IPS-18a (cell line): ENCODE results near the gene GFER.
"Not testable (repeated sequence)": the region's sequence is repeated elsewhere in the genome, so short reads cannot be mapped to it uniquely, and the experiment has no call there.

Experiments
- H3K27ac ChIP-seq: one replicate; pipeline ENCODE4 v1.5.1; 2013; ENCODE audit warnings: low read length
- H3K27me3 ChIP-seq: one replicate; pipeline ENCODE4 v1.6.1; 2013; ENCODE audit warnings: mild to moderate bottlenecking, low read length; ENCODE audit not compliant: control insufficient read depth, insufficient read depth
- H3K36me3 ChIP-seq: one replicate; pipeline ENCODE4 v1.6.1; 2013; ENCODE audit warnings: low read depth, low read length; ENCODE audit not compliant: control insufficient read depth
- H3K4me1 ChIP-seq: one replicate; pipeline ENCODE4 v1.6.1; 2013; ENCODE audit warnings: low read depth, low read length; ENCODE audit not compliant: control insufficient read depth
- H3K4me3 ChIP-seq: one replicate; pipeline ENCODE4 v1.5.1; 2013; ENCODE audit warnings: low read length
- H3K9ac ChIP-seq: one replicate; pipeline ENCODE4 v1.6.1; 2013; ENCODE audit warnings: mild to moderate bottlenecking, low read length, moderate library complexity
- H3K9me3 ChIP-seq: one replicate; pipeline ENCODE4 v1.6.1; 2013; ENCODE audit warnings: low read depth, low read length; ENCODE audit not compliant: control insufficient read depth

Gene GFER

DNA sequence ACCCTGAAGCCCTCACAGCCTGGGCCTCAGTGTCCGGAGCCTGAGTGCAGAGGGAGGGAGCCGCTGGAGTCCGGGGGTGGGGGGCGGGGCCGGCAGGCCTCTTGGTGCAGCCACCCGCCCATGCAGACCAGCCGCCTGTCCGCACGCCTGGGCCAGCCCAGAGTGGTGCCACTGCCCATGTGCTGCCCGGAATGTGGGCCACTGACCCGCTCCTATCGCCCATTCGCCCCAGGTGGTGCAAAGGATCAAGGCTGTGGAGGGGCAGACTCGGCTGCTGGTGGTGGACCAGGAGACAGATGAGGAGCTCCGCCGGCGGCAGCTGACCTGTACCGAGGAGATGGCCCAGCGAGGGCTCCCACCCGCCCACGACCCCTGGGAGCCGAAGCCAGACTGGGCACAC is 45.4 kb downstream of the GFER start:
- H3K27ac ChIP-seq, result no peak overlapping the region
- no peaks in the 10 kb centered on the region for H3K4me1 ChIP-seq
- H3K36me3 ChIP-seq, result no peaks in the 10 kb centered on the region
- no peak overlapping the region for H3K4me3 ChIP-seq
- H3K9me3 ChIP-seq, result no peaks in the 10 kb centered on the region
- peaks cover 31% of the 10 kb centered on the region for H3K27me3 ChIP-seq
- H3K9ac ChIP-seq, result no peak overlapping the region

DNA sequence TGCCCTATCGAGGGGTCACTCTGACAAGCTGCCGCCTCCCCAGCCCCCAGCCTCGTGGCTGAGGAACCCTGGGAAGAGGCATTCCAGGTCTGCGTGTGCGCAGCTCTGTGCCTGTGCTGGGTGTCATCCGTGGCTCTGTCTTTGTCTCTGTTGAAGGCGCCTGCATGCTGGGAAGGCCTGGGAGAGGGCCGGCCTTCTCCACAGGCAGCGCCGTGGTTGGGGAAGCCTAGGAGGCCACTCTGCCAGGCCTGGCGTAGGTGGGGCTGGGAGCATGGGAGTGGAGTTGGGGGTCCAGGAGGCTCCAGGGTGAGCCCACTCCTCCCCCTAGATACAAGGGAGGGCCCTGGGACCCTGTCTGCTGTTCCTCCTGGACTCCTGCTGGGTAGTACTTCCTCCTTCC is 46.0 kb downstream of the GFER start:
- Histone ChIP-seq H3K4me3 (no peak overlapping the region), H3K27me3 (peaks cover 30% of the 10 kb centered on the region), H3K27ac (no peak overlapping the region), H3K9ac (no peak overlapping the region), H3K9me3 (no peaks in the 10 kb centered on the region), H3K4me1 (no peaks in the 10 kb centered on the region), H3K36me3 (no peaks in the 10 kb centered on the region)

DNA sequence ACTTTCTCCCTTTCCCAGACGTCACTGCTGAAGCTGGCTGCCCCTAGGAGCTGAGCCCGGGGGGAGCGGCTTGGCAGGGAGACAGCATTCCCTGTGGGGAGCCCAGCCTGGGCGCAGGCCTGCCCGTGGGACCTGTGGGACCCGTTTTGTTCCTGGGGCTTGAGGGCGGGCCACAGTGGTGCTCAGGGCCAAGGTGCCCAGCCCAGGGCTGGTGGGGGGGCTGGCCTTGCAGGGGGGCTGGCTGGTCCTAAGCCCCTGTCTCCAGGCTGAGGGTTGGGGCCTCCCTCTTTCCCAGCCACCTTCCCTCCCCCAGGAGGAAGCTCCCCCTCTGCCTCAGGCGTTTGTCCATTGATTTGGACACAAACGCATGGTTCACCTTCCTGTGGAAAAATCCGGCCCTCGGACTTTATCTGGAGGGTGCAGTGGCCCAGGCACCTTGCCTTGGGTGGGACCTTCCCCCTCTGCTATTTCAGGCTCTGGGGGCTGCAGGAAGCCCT is 47.1 kb downstream of the GFER start:
- H3K9me3 ChIP-seq, result no peaks in the 10 kb centered on the region
- H3K36me3 ChIP-seq, result no peaks in the 10 kb centered on the region
- no peak overlapping the region for H3K9ac ChIP-seq
- no peaks in the 10 kb centered on the region for H3K4me1 ChIP-seq
- no peak overlapping the region for H3K27ac ChIP-seq
- peaks cover 22% of the 10 kb centered on the region for H3K27me3 ChIP-seq
- H3K4me3 ChIP-seq, result no peak overlapping the region

DNA sequence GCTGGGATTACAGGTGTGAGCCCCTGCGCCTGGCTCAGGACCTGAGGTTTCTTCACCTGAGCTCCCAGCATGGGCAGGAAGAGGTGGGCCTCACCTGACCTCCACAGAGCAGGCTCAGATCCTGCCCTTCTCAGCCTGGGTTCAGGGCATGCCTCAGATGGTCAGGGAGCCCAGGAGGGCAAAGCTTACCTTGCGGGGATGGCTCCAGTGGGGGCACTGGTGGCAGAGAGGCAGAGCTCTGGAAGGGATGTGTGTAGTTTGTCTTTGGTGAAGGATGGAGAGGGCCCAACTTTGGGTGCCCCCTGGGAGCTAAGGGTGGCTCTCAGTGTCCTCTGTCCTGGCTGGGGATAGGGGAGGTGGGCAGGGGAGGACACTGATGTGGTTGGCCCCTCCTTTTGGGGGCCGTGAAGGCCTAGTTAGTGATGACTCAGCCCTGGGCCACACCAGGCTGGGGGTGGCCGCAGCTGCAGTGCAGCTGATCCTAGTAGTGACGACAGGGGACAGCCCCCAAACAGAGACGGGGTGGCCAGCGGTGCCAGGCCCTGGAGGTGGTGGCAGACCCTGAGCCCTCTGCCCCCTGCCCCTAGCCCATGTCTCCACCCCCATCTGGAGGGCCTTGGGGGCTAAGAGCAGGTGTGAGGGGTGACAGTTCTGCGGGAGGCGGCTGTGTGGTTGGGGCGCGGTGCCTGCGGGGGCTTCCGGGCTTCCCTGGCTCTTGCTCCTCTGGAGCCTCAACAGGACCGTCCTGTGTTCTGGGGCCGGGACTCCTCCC is 48.5 kb downstream of the GFER start:
- Histone ChIP-seq H3K27me3 (peaks cover 12% of the 10 kb centered on the region), H3K4me3 (no peak overlapping the region), H3K4me1 (no peaks in the 10 kb centered on the region), H3K9me3 (no peaks in the 10 kb centered on the region), H3K27ac (no peak overlapping the region), H3K36me3 (no peaks in the 10 kb centered on the region), H3K9ac (no peak overlapping the region)

DNA sequence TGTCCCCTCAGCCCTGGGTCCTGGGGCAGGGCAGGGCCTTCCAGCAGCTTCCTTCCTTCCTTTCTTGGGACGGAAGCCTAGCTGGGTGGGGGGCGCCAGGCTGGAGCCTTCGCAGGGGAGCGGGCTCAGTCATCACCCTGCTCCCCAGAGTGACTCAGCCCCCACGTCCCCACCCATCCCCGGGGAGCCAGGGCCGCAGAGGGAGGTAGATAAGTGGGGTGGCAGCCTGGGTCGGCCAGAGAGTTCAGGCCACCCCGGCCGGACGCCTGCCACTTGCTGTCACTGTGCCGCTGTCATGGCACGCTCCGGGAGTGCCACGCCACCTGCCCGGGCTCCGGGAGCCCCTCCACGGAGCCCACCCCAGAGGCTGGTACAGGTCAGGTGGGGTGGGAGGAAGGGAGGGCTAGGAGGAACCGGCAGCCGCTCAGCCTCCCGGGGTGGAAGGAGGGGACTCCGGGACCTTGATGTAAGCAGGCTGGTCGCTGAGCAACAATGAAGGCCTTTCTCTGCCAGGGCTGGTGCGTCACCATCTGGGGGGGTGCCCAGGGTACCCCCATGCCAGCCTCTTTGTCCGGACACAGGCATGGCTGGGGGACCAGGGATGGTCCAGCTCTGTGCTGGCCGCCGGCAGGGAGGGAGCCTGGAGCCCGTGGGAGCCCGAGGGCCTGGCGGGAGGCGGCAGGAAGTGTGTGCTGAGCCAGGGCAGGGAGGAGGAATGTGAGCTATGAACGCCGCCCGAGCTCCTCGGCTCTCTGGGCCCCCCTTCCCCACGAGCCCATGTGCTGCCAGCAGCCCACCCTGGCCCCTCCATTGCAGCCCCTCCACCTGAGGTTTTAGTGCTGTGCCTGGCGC is 49.3 kb downstream of the GFER start:
- Histone ChIP-seq H3K4me1 (no peaks in the 10 kb centered on the region), H3K9me3 (no peaks in the 10 kb centered on the region), H3K9ac (no peak overlapping the region), H3K27ac (no peak overlapping the region), H3K4me3 (no peak overlapping the region), H3K27me3 (peaks cover 4% of the 10 kb centered on the region), H3K36me3 (no peaks in the 10 kb centered on the region)

DNA sequence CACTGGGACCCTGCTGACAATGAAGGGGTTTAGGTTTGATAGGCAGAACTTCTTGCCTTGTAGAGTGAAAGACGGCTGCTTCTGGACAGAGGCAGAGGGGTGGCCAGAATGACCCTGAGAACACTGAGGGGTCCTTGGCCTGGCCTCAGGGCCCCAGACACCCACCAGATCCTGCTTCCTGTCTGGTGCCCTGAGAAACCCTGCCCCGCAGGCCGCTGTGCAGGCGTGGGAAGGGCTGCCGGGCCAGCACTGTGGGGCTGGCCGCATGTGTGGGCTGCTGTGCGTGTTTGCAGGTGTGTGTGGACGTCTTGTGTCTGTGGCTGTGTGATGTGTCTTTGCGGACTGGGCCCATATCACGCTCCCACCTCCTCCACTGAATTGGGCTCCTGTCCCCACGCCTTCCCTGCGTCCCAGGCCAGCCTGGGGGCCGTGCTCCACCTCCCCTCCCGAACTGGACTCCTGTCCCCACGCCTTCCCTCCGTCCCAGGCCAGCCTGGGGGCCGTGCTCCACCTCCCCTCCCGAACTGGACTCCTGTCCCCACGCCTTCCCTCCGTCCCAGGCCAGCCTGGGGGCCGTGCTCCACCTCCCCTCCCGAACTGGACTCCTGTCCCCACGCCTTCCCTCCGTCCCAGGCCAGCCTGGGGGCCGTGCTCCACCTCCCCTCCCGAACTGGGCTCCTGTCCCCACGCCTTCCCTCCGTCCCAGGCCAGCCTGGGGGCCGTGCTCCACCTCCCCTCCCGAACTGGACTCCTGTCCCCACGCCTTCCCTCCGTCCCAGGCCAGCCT is 50.1 kb downstream of the GFER start:
- not testable (repeated sequence) for H3K4me1 ChIP-seq, H3K36me3 ChIP-seq, H3K9ac ChIP-seq, H3K4me3 ChIP-seq, H3K27ac ChIP-seq, H3K9me3 ChIP-seq, H3K27me3 ChIP-seq

DNA sequence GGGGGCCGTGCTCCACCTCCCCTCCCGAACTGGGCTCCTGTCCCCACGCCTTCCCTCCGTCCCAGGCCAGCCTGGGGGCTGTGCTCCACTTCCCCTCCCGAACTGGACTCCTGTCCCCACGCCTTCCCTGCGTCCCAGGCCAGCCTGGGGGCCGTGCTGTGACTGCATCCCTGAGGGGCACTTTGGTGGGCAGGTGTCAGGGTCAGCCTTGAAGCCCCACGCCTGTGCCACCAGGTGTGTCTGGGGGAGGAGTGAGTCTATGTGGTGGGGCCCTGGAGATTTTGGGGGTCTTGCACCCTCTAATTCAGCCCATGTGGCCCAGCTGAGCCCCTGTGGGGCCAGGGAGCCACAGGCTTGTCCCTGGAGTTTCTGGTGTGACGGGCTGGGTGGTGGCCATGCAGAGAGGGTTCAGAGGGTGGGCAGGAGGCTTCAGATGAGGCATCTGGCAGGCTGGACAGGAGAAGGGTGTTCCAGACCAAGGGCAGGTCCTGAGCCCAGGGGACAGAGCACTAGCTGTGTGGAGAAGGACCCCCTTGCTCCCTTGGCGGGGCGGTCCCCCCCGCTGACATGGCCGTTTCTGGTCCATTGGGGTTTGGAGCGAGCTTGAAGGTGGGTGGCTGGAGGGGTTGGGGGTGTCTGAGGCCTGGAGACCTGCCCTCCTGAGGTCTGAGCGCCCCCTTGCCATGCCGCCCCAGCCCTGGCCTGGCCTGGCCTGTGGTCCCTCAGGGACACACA is 50.9 kb downstream of the GFER start:
- H3K27me3 ChIP-seq, result no peaks in the 10 kb centered on the region
- no peak overlapping the region for H3K4me3 ChIP-seq
- no peak overlapping the region for H3K9ac ChIP-seq
- H3K27ac ChIP-seq, result no peak overlapping the region
- no peaks in the 10 kb centered on the region for H3K9me3 ChIP-seq
- H3K36me3 ChIP-seq, result no peaks in the 10 kb centered on the region
- H3K4me1 ChIP-seq, result no peaks in the 10 kb centered on the region

DNA sequence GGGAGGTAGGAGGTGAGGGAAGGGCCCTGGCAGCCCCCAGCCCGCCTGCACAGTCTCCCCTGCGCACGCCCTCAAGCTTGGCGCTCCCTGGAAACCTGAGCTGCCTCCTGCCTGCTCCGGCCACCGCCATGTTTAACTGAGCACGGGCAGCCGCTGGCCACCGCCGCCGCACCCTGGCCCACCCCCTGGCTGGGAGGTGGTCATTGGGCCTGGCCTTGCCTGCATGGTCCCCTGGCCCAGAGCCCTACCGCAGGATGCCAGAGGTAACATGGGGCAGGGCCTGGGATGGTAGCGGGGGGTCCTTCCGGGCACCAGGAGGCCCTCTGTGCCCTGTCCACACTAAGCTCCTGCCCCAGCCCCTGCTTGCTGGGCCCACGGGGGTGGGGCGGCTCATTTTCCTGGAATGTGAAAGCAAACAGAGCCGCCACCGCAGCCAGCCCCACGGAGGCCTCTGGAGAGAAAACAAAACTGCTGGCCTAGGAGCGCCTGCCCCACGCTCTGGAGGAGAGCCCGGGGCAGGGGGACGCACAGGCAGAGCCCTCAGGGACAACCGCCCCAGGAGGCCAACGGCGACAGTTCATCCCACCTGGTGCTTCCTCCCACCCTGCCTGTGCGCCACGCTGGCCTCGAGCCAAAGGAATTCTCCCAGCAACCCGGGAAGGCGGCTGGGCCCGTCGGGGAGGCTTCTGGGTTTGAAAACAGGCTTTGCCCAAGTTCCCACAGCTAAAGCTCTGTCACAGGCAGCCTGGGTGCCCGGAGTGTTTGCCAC is 51.6 kb downstream of the GFER start:
- no peak overlapping the region for H3K9ac ChIP-seq
- H3K36me3 ChIP-seq, result no peaks in the 10 kb centered on the region
- H3K4me3 ChIP-seq, result no peak overlapping the region
- H3K27me3 ChIP-seq, result no peaks in the 10 kb centered on the region
- H3K27ac ChIP-seq, result no peak overlapping the region
- H3K9me3 ChIP-seq, result no peaks in the 10 kb centered on the region
- H3K4me1 ChIP-seq, result no peaks in the 10 kb centered on the region

DNA sequence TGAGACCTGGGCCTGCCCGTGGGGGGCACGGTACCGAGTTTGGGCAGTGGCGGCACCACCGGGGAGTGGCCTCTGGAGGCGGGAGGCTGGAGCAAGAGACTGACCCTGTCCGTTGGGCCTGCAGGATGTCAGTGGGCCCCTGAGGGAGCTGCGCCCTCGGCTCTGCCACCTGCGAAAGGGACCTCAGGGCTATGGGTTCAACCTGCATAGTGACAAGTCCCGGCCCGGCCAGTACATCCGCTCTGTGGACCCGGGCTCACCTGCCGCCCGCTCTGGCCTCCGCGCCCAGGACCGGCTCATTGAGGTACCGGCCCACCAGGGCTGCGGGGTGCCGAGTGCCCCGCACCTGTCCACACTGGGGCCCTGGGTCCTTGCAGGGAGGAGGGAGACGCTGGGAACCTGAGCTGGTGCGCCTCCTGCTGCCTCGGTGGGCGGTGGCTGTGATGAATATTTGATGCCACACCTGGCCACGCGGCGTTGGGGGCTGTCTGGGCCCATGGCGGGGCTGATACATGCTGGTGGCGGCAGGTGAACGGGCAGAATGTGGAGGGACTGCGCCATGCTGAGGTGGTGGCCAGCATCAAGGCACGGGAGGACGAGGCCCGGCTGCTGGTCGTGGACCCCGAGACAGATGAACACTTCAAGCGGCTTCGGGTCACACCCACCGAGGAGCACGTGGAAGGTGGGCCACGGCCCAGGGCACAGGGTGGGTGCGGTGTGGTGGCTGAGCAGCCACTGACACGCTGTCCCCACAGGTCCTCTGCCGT is 52.4 kb downstream of the GFER start:
- Histone ChIP-seq H3K9ac (no peak overlapping the region), H3K27me3 (no peaks in the 10 kb centered on the region), H3K9me3 (no peaks in the 10 kb centered on the region), H3K4me3 (no peak overlapping the region), H3K4me1 (no peaks in the 10 kb centered on the region), H3K27ac (no peak overlapping the region), H3K36me3 (no peaks in the 10 kb centered on the region)

DNA sequence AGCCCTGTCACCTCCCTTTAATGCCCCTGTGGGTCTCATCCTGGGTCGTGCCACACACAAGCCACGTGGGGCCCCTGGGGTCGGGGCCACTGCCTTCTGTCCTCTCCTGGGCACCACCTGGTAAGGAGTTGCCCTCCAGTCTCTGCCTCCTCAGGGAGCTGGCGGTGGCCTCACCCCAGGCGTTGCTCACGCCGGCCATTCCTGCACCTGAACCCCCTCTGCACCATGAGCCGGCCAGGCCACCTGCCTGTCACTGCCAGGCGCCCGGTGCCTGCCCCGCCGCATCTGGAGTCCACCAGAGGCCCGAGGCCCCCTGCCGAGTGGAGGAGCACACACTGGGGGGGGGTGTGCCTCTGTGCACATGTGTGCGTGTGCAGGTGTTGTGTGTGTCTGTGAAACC is 53.1 kb downstream of the GFER start:
- Histone ChIP-seq H3K27me3 (no peaks in the 10 kb centered on the region), H3K4me3 (no peak overlapping the region), H3K9me3 (no peaks in the 10 kb centered on the region), H3K4me1 (no peaks in the 10 kb centered on the region), H3K27ac (no peak overlapping the region), H3K36me3 (no peaks in the 10 kb centered on the region), H3K9ac (no peak overlapping the region)
